Transverse colon (tissue), 4 donors: ENCODE data around the gene IFT122. TPM values are rescaled to one million over a fixed set of nuclear protein-coding genes. Genes with fewer than 3 reads are reported as not detected.
"Not testable (repeated sequence)": the region's sequence is repeated elsewhere in the genome, so short reads cannot be mapped to it uniquely, and the experiment has no call there.

ENCODE experiments used
- DNase-seq: peaks from one replicate; pipeline ENCODE4 v3.0.0-alpha.2; 2019
- H3K27ac ChIP-seq, 4 donors: fragments of 200-600 bp; sonication (generic); 2 replicates each; pipeline ENCODE4 v1.5.1; 2016 to 2018; ENCODE audit warnings: inconsistent platforms in 4 of 4
- H3K27me3 ChIP-seq: fragments of 200-600 bp; sonication (generic); 2 replicates; pipeline ENCODE4 v1.5.1; 2017; ENCODE audit warnings: inconsistent platforms
- H3K36me3 ChIP-seq, 4 donors: fragments of 200-600 bp; sonication (generic); 2 replicates each; pipeline ENCODE4 v1.5.1; 2017 to 2019; ENCODE audit warnings: inconsistent platforms in 4 of 4
- H3K4me1 ChIP-seq, 4 donors: fragments of 200-600 bp; sonication (generic); 2 replicates each; pipeline ENCODE4 v1.5.1; 2017 to 2020; ENCODE audit warnings: inconsistent platforms in 4 of 4
- H3K4me3 ChIP-seq, 4 donors: fragments of 200-600 bp; sonication (generic); 1 replicate in 1 of 4; 2 replicates in 3 of 4; pipeline versions ENCODE4 v1.5.1 to v1.6.1; 2017 to 2019; ENCODE audit warnings: inconsistent platforms in 4 of 4
- H3K9me3 ChIP-seq, 2 donors: fragments of 200-600 bp; sonication (generic); 2 replicates each; pipeline ENCODE4 v1.5.1; 2017 to 2019; ENCODE audit warnings: inconsistent platforms in 2 of 2
- CTCF ChIP-seq, 5 experiments: fragments of 200-600 bp in 3 of 5; fragments of 450-650 bp in 2 of 5; sonication (generic) in 3 of 5; IDR thresholded peaks; 1 replicate in 2 of 5; 2 replicates in 3 of 5; pipeline ENCODE4 v1.5.1; 2016 to 2017; ENCODE audit warnings: antibody characterized with exemption in 5 of 5, inconsistent platforms in 3 of 5, mild to moderate bottlenecking in 2 of 5, moderate library complexity in 1 of 5
- EP300 ChIP-seq: sonication (generic); formaldehyde crosslinking; IDR thresholded peaks from one replicate; pipeline ENCODE4 v1.6.1; 2017; ENCODE audit warnings: antibody characterized with exemption, low read depth
- POLR2A ChIP-seq: fragments of 450-650 bp; IDR thresholded peaks from one replicate; pipeline ENCODE4 v1.6.1; 2016; ENCODE audit warnings: antibody characterized with exemption, mild to moderate bottlenecking, moderate library complexity
- POLR2AphosphoS5 ChIP-seq, 3 donors: sonication (generic); formaldehyde crosslinking; IDR thresholded peaks; one replicate each; pipeline ENCODE4 v1.6.1; 2016; ENCODE audit warnings: antibody characterized with exemption in 3 of 3
- WGBS, 2 donors: methylation state at CpG; one replicate each; pipeline ENCODE4 v1.1.5; 2018; ENCODE audit warnings: low coverage in 1 of 2; 5-methylcytosine and 5-hydroxymethylcytosine counted together
- in situ Hi-C, 4 donors: fragments of 200-750 bp; cut with MboI; loops; one replicate each; pipeline versions ENCODE4 v1.15.0 to v1.15.1; 2017; ENCODE audit warnings: low sequenced_read_pairs in 3 of 4, low pct_ligation_motif_present in 1 of 4, low pct_unique_long_range_greater_than_20kb in 1 of 4
- intact Hi-C: fragments of 100-400 bp; cut with DNase I; formaldehyde crosslinking; loops from one replicate; pipeline ENCODE4 v1.15.1; 2023; ENCODE audit warnings: low total_unique reads
- total RNA-seq, 4 donors: library from RNA; depleted of rRNA; stranded (reverse); fragments of >200 nt; gene quantifications; one replicate each; pipeline ENCODE4 v1.1.0, GENCODE V29; 2016

Gene IFT122
- 10 to 100 TPM; 15.0 to 77.6 (median 16.7) TPM for total RNA-seq

- H3K36me3 ChIP-seq: peaks cover 0 to 8% (median 0%) of the 10 kb centered on the region in 4 donors
- H3K4me1 ChIP-seq: peaks cover 15 to 60% (median 32%) of the 10 kb centered on the region in 4 donors
- H3K27me3 ChIP-seq: no peaks in the 10 kb centered on the region
- H3K4me3 ChIP-seq: peak within 1 kb of the TSS; percentile 58 to 98 (median 76)
- intact Hi-C loops: no loop called here
- peak within 1 kb of the TSS; percentile 91 to 96 (median 92) for H3K27ac ChIP-seq
- peak; percentile 98 for DNase-seq
- H3K9me3 ChIP-seq: no peaks in the 10 kb centered on the region
- 0% methylated on average over 74 of the region's 75 CpGs; no CpG with 5 or more reads in 1 of the 2 donors for WGBS, 2 donors
- in situ Hi-C loops: no loop called here
- TF ChIP-seq POLR2AphosphoS5 (IDR thresholded peaks at IDR 0.05) (peak; percentile 92 to 96 (median 94)), POLR2A (peak; percentile 96), EP300 (peak; percentile 44), CTCF (IDR thresholded peaks at IDR 0.05) (no peak)
Measured at GRCh38 chr3:129439817-129440617, at the start of gene IFT122, which contains the start of gene MBD4. TSS of gene IFT122 (plus strand) at chr3:129440224. CDS start at chr3:129440331, 107 bp downstream. TSS of gene MBD4 (minus strand) at chr3:129439948. CDS start at chr3:129439833, 115 bp downstream.

- H3K27me3 ChIP-seq, DNase-seq, H3K4me1 ChIP-seq, H3K4me3 ChIP-seq, intact Hi-C loops, in situ Hi-C loops, H3K9me3 ChIP-seq, H3K27ac ChIP-seq: not testable (repeated sequence)
- 66% methylated on average over 4 of the region's 4 CpGs; no CpG with 5 or more reads in 1 of the 2 donors for WGBS, 2 donors
- H3K36me3 ChIP-seq: peaks cover 0 to 24% (median 3%) of the 10 kb centered on the region in 4 donors
Measured at GRCh38 chr3:129391583-129391982, 48.4 kb upstream of the IFT122 start.

GRCh38 chr3:129392106-129392887 lies 47.7 kb upstream of the IFT122 start:
- H3K4me3 ChIP-seq, DNase-seq, H3K9me3 ChIP-seq, H3K27ac ChIP-seq, H3K4me1 ChIP-seq, H3K27me3 ChIP-seq, intact Hi-C loops, in situ Hi-C loops: not testable (repeated sequence)
- H3K36me3 ChIP-seq: peaks cover 0 to 24% (median 3%) of the 10 kb centered on the region in 4 donors
- WGBS, 2 donors: 92% methylated on average over 6 of the region's 8 CpGs; no CpG with 5 or more reads in 1 of the 2 donors

- in situ Hi-C loops (no loop called here), intact Hi-C loops (no loop called here)
- TF ChIP-seq EP300 (no peak), POLR2A (no peak), POLR2AphosphoS5 (IDR thresholded peaks at IDR 0.05) (no peak), CTCF (IDR thresholded peaks at IDR 0.05) (no peak)
- Histone ChIP-seq H3K36me3 (peaks cover 0 to 24% (median 3%) of the 10 kb centered on the region in 4 donors), H3K27ac (no peak overlapping the region), H3K4me3 (no peak overlapping the region), H3K9me3 (no peaks in the 10 kb centered on the region), H3K27me3 (no peaks in the 10 kb centered on the region), H3K4me1 (peaks cover 0 to 13% (median 8%) of the 10 kb centered on the region in 4 donors)
- DNase-seq: no peak
- WGBS, 2 donors: 85% methylated on average over 6 of the region's 6 CpGs; no CpG with 5 or more reads in 1 of the 2 donors
Measured at GRCh38 chr3:129393271-129393670, 46.8 kb upstream of the IFT122 start.

- 82% methylated on average over 10 of the region's 17 CpGs; no CpG with 5 or more reads in 1 of the 2 donors for WGBS, 2 donors
- in situ Hi-C loops, H3K27me3 ChIP-seq, H3K9me3 ChIP-seq, H3K4me3 ChIP-seq, intact Hi-C loops, DNase-seq, H3K27ac ChIP-seq: not testable (repeated sequence)
- Histone ChIP-seq H3K36me3 (peaks cover 0 to 24% (median 3%) of the 10 kb centered on the region in 4 donors), H3K4me1 (peaks cover 0 to 18% (median 14%) of the 10 kb centered on the region in 4 donors)
Measured at GRCh38 chr3:129393760-129394564, 46.1 kb upstream of the IFT122 start.
